ENCODE data around the gene FOXA1.

GRCh38 chr14:37594238-37594970 is 645 bp downstream of the FOXA1 start:
- TF ChIP-seq GATA2 (IDR thresholded peaks at IDR 0.05; ENCODE audit: low read depth, low read length) (no peak), GATA3 (IDR thresholded peaks at IDR 0.05; ENCODE audit: low read depth, low read length) (no peak)
